Measurements from ENCODE around the gene BPIFA1.

DNA sequence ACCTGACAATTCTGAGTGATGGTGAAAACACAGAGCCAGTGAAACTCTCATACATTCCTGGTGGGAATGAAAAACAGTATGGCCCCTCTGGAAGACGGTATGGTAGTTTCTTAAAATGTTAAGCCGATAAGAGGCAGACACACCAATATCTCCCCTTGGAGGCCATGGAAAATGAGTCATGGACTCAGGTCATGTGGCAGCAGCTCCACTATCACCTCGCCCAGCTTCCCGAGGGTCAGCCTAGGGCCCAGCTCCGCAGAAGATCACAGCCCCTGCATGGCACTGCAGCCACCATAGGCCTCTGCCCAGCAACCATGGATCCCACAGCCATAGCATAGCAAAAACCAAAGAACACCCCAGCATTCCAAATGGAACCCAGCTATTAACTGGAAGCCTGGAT is 21.4 kb downstream of the BPIFA1 start:
- no peak for TF ChIP-seq EZH2 (IDR thresholded peaks at IDR 0.05; ENCODE audit: borderline replicate concordance, low read length)
- TF ChIP-seq, protein P1, sequence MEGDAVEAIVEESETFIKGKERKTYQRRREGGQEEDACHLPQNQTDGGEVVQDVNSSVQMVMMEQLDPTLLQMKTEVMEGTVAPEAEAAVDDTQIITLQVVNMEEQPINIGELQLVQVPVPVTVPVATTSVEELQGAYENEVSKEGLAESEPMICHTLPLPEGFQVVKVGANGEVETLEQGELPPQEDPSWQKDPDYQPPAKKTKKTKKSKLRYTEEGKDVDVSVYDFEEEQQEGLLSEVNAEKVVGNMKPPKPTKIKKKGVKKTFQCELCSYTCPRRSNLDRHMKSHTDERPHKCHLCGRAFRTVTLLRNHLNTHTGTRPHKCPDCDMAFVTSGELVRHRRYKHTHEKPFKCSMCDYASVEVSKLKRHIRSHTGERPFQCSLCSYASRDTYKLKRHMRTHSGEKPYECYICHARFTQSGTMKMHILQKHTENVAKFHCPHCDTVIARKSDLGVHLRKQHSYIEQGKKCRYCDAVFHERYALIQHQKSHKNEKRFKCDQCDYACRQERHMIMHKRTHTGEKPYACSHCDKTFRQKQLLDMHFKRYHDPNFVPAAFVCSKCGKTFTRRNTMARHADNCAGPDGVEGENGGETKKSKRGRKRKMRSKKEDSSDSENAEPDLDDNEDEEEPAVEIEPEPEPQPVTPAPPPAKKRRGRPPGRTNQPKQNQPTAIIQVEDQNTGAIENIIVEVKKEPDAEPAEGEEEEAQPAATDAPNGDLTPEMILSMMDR (IDR thresholded peaks at IDR 0.05; ENCODE audit: low read length): no peak

Measured in OCI-LY1 (cell line).